Activated B cell treated with CpG ODN at 0.5 μM for 24 hours (primary cell): ENCODE measurements around the gene TMEM231. TPM values are rescaled to one million over a fixed set of nuclear protein-coding genes. Genes with fewer than 3 reads are reported as not detected.

ENCODE experiments used
- ATAC-seq: fragments of 200-7000 bp; cut with Tn5 transposase; one replicate; pipeline ENCODE4 v1.10.0; 2021; ENCODE audit warnings: low read depth, mild to moderate bottlenecking, moderate library complexity
- CTCF ChIA-PET: fragments of 350-600 bp; sonication (Branson Sonifier 250); formaldehyde crosslinking; loops from one replicate; lab custom pipeline; 2021; ENCODE audit warnings: antibody characterized with exemption; lab: Charles Lee
- POLR2A ChIA-PET: fragments of 350-600 bp; sonication (Branson Sonifier 250); formaldehyde crosslinking; loops from one replicate; lab custom pipeline; 2021; ENCODE audit warnings: antibody characterized with exemption; lab: Charles Lee
- DNase-seq: peaks from one replicate; pipeline ENCODE4 v3.0.0; 2022
- H3K27ac Mint-ChIP-seq: one replicate; pipeline ENCODE4 v1.8.0; 2020; ENCODE audit warnings: mixed read lengths
- H3K27me3 Mint-ChIP-seq: one replicate; pipeline ENCODE4 v1.8.0; 2021; ENCODE audit warnings: mixed read lengths
- H3K36me3 Mint-ChIP-seq: one replicate; pipeline ENCODE4 v1.8.0; 2021; ENCODE audit warnings: low read depth, mixed read lengths
- H3K4me1 Mint-ChIP-seq: one replicate; pipeline ENCODE4 v1.8.0; 2021; ENCODE audit warnings: mixed read lengths
- H3K4me3 Mint-ChIP-seq: one replicate; pipeline ENCODE4 v1.8.0; 2020; ENCODE audit warnings: mild to moderate bottlenecking, mixed read lengths
- H3K9me3 Mint-ChIP-seq: one replicate; pipeline ENCODE4 v1.8.0; 2020; ENCODE audit warnings: mixed read lengths
- CTCF ChIP-seq: fragments of 200-600 bp; IDR thresholded peaks from one replicate; pipeline ENCODE4 v1.8.0; 2022; ENCODE audit warnings: antibody characterized with exemption, mild to moderate bottlenecking
- intact Hi-C: fragments of 100-400 bp; cut with micrococcal nuclease; formaldehyde crosslinking; loops from one replicate; pipeline ENCODE4 v1.15.1; 2024
- total RNA-seq: library from RNA; stranded (reverse); gene quantifications from 2 replicates; pipeline ENCODE4 v1.2.3, GENCODE V29; 2022

The TMEM231 gene
- total RNA-seq, 1 donor from 2014 or later: 4.1 TPM

GRCh38 chr16:75497558-75497957 is 58.5 kb downstream of the TMEM231 start:
- no peak for ATAC-seq
- H3K4me1 Mint-ChIP-seq: peaks cover 9% of the 10 kb centered on the region
- H3K4me3 Mint-ChIP-seq: no peak overlapping the region
- peaks cover 29% of the 10 kb centered on the region for H3K27me3 Mint-ChIP-seq
- ChIA-PET CTCF (interaction anchor here (1.8 kb wide), 1 partner anchor 25 kb away, joined by 5 read pairs; no protein-coding TSS in a partner anchor), POLR2A (no interaction called here)
- no peaks in the 10 kb centered on the region for H3K9me3 Mint-ChIP-seq
- no peak overlapping the region for H3K27ac Mint-ChIP-seq
- intact Hi-C loops: no loop called here
- no peak for DNase-seq
- TF ChIP-seq CTCF: no peak
- no peaks in the 10 kb centered on the region for H3K36me3 Mint-ChIP-seq

- ChIA-PET POLR2A (interaction anchor here (0.8 to 1.5 kb wide), 3 partner anchors 61 to 152 kb away, joined by 3 to 4 read pairs (median 3); partner anchors contain the start of genes KARS1, TERF2IP and TMEM231), CTCF (interaction anchor here (1.0 to 1.3 kb wide), 2 partner anchors 9 to 30 kb away, joined by 3 read pairs; partner anchors contain the start of gene TMEM170A)
- Mint-ChIP-seq H3K9me3 (no peaks in the 10 kb centered on the region), H3K27ac (no peak within 1 kb of the TSS), H3K4me1 (peaks cover 10% of the 10 kb centered on the region), H3K36me3 (no peaks in the 10 kb centered on the region), H3K27me3 (peaks cover 28% of the 10 kb centered on the region), H3K4me3 (peak within 1 kb of the TSS; percentile 75)
- ATAC-seq (peak; percentile 88), DNase-seq (peak; percentile 36)
- no peak for TF ChIP-seq CTCF
- intact Hi-C loops: no loop called here
Observed at GRCh38 chr16:75495076-75495674, 60.9 kb downstream of the TMEM231 start, which contains the start of gene CHST6. Gene CHST6, minus strand, starts transcription at chr16:75495441. Its CDS starts 15,613 bp downstream, at chr16:75479828.

GRCh38 chr16:75494661-75495075 is 61.4 kb downstream of the TMEM231 start:
- peaks cover 11% of the 10 kb centered on the region for H3K4me1 Mint-ChIP-seq
- no peaks in the 10 kb centered on the region for H3K9me3 Mint-ChIP-seq
- ChIA-PET CTCF (interaction anchor here (1.0 to 1.3 kb wide), 2 partner anchors 9 to 30 kb away, joined by 3 read pairs; partner anchors contain the start of gene TMEM170A), POLR2A (interaction anchor here (0.8 to 1.5 kb wide), 3 partner anchors 62 to 152 kb away, joined by 3 to 4 read pairs (median 3); partner anchors contain the start of genes KARS1, TERF2IP and TMEM231)
- no peak overlapping the region for H3K27ac Mint-ChIP-seq
- peaks cover 24% of the 10 kb centered on the region for H3K27me3 Mint-ChIP-seq
- no peak for ATAC-seq
- no peak for DNase-seq
- no peak for TF ChIP-seq CTCF
- H3K36me3 Mint-ChIP-seq: no peaks in the 10 kb centered on the region
- peak overlapping the region; percentile 75 for H3K4me3 Mint-ChIP-seq
- intact Hi-C loops: no loop called here

GRCh38 chr16:75494184-75494583 is 61.9 kb downstream of the TMEM231 start:
- ATAC-seq (no peak), DNase-seq (no peak)
- no peak for TF ChIP-seq CTCF
- Mint-ChIP-seq H3K27me3 (peaks cover 22% of the 10 kb centered on the region), H3K4me1 (peaks cover 11% of the 10 kb centered on the region), H3K4me3 (peak overlapping the region; percentile 75), H3K9me3 (no peaks in the 10 kb centered on the region), H3K27ac (no peak overlapping the region), H3K36me3 (no peaks in the 10 kb centered on the region)
- intact Hi-C loops: no loop called here
- ChIA-PET POLR2A (interaction anchor here (0.8 to 1.1 kb wide), 2 partner anchors 62 to 153 kb away, joined by 3 read pairs; partner anchors contain the start of genes KARS1, TERF2IP and TMEM231), CTCF (interaction anchor here (1.3 kb wide), 1 partner anchor 8 kb away, joined by 3 read pairs; no protein-coding TSS in a partner anchor)

GRCh38 chr16:75491876-75492275 is 64.2 kb downstream of the TMEM231 start:
- no peak overlapping the region for H3K27ac Mint-ChIP-seq
- intact Hi-C loops: no loop called here
- no peak for TF ChIP-seq CTCF
- H3K4me1 Mint-ChIP-seq: peaks cover 18% of the 10 kb centered on the region
- DNase-seq (no peak), ATAC-seq (peak; percentile 29)
- H3K4me3 Mint-ChIP-seq: no peak overlapping the region
- H3K9me3 Mint-ChIP-seq: no peaks in the 10 kb centered on the region
- H3K27me3 Mint-ChIP-seq: peaks cover 14% of the 10 kb centered on the region
- ChIA-PET CTCF (interaction anchor here (0.6 kb wide), 1 partner anchor 494 kb away, joined by 3 read pairs; no protein-coding TSS in a partner anchor), POLR2A (no interaction called here)
- H3K36me3 Mint-ChIP-seq: no peaks in the 10 kb centered on the region
